Neural cell (in vitro differentiated cells): Measurements from ENCODE around the gene FAM193A.

Source experiments
- CTCF ChIP-seq: fragments of 450-650 bp; IDR thresholded peaks from 2 replicates; pipeline ENCODE4 v1.5.1; 2014; ENCODE audit warnings: antibody characterized with exemption, mild to moderate bottlenecking, moderate library complexity; ENCODE audit not compliant: poor library complexity, severe bottlenecking
- EP300 ChIP-seq: fragments of 450-650 bp; conservative IDR thresholded peaks from 2 replicates; pipeline ENCODE4 v1.6.1; 2014; ENCODE audit warnings: antibody characterized with exemption, mild to moderate bottlenecking, moderate library complexity; ENCODE audit not compliant: poor library complexity, severe bottlenecking
- EZH2 ChIP-seq: fragments of 200-600, 300-800 bp; shearing (Covaris generic), sonication (generic); IDR thresholded peaks from 2 replicates; pipeline ENCODE4 v1.6.1; 2014; ENCODE audit warnings: antibody characterized with exemption, low read length, borderline replicate concordance, mild to moderate bottlenecking; ENCODE audit not compliant: insufficient read depth, poor library complexity, severe bottlenecking
- SMC3 ChIP-seq: fragments of 450-650 bp; conservative IDR thresholded peaks from 2 replicates; pipeline ENCODE4 v1.6.1; 2014; ENCODE audit warnings: antibody characterized with exemption, mild to moderate bottlenecking, moderate library complexity; ENCODE audit not compliant: poor library complexity
- TAF1 ChIP-seq: IDR thresholded peaks from 2 replicates; pipeline ENCODE4 v1.6.1; 2012; ENCODE audit warnings: low read depth

GRCh38 chr4:2688281-2688680 lies 151.8 kb downstream of the FAM193A start:
- no peak for TF ChIP-seq EP300
- no peak for TF ChIP-seq TAF1
- TF ChIP-seq CTCF, result no peak
- no peak for TF ChIP-seq EZH2
- TF ChIP-seq SMC3, result no peak
